Liver (tissue), 9 donors: ENCODE data around the gene PARL. TPM values are rescaled to one million over a fixed set of nuclear protein-coding genes. Genes with fewer than 3 reads are reported as not detected.

ENCODE experiments used
- DNase-seq: peaks from one replicate; pipeline ENCODE4 v3.0.0-alpha.2; 2017; ENCODE audit warnings: low spot score
- H3K27ac ChIP-seq, 2 donors: one replicate each; pipeline ENCODE4 v1.7.0; 2013; ENCODE audit warnings: inconsistent platforms in 2 of 2, low read length in 2 of 2, control low read depth in 1 of 2, low read depth in 1 of 2, mild to moderate bottlenecking in 1 of 2
- H3K27me3 ChIP-seq, 4 donors: one replicate each; pipeline versions ENCODE4 v1.6.1 to v1.7.0; 2013; ENCODE audit warnings: low read length in 3 of 4, inconsistent platforms in 1 of 4, mild to moderate bottlenecking in 1 of 4, moderate library complexity in 1 of 4; ENCODE audit not compliant: control insufficient read depth in 4 of 4, insufficient read depth in 4 of 4
- H3K36me3 ChIP-seq, 4 donors: one replicate each; pipeline versions ENCODE4 v1.6.1 to v1.7.0; 2013; ENCODE audit warnings: low read length in 3 of 4, mild to moderate bottlenecking in 3 of 4, low read depth in 1 of 4, moderate library complexity in 1 of 4; ENCODE audit not compliant: control insufficient read depth in 4 of 4, insufficient read depth in 3 of 4
- H3K4me1 ChIP-seq, 4 donors: one replicate each; pipeline versions ENCODE4 v1.6.1 to v1.7.0; 2013; ENCODE audit warnings: low read length in 3 of 4, mild to moderate bottlenecking in 3 of 4, moderate library complexity in 1 of 4; ENCODE audit not compliant: control insufficient read depth in 4 of 4, insufficient read depth in 4 of 4
- H3K4me3 ChIP-seq, 3 donors: one replicate each; pipeline versions ENCODE4 v1.6.1 to v1.7.0; 2013; ENCODE audit warnings: low read length in 3 of 3, control low read depth in 1 of 3, low read depth in 1 of 3, mild to moderate bottlenecking in 1 of 3
- H3K9ac ChIP-seq, 2 donors: one replicate each; pipeline ENCODE4 v1.7.0; 2013; ENCODE audit warnings: low read length in 2 of 2, mild to moderate bottlenecking in 2 of 2, moderate library complexity in 2 of 2, control low read depth in 1 of 2, low read depth in 1 of 2
- H3K9me3 ChIP-seq, 4 donors: one replicate each; pipeline versions ENCODE4 v1.6.1 to v1.7.0; 2013; ENCODE audit warnings: low read length in 3 of 4; ENCODE audit not compliant: control insufficient read depth in 4 of 4
- EGR1 ChIP-seq, 2 donors: IDR thresholded peaks; 2 replicates each; pipeline ENCODE4 v1.6.1; 2016 to 2018; ENCODE audit warnings: antibody characterized with exemption in 2 of 2, low read depth in 2 of 2
- FOXA1 ChIP-seq: IDR thresholded peaks from 2 replicates; pipeline ENCODE4 v1.6.1; 2016; ENCODE audit warnings: antibody characterized with exemption
- FOXA2 ChIP-seq: IDR thresholded peaks from 2 replicates; pipeline ENCODE4 v1.6.1; 2016; ENCODE audit warnings: antibody characterized with exemption
- GABPA ChIP-seq, 2 donors: IDR thresholded peaks in 1 of 2; conservative IDR thresholded peaks in 1 of 2; 2 replicates each; pipeline ENCODE4 v1.6.1; 2016; ENCODE audit warnings: antibody characterized with exemption in 2 of 2, mild to moderate bottlenecking in 1 of 2, moderate library complexity in 1 of 2
- HNF4A ChIP-seq, 2 donors: conservative IDR thresholded peaks; 2 replicates each; pipeline ENCODE4 v1.6.1; 2016; ENCODE audit warnings: antibody characterized with exemption in 2 of 2, mild to moderate bottlenecking in 2 of 2
- HNF4G ChIP-seq: IDR thresholded peaks from 2 replicates; pipeline ENCODE4 v1.6.1; 2016; ENCODE audit warnings: antibody characterized with exemption
- JUND ChIP-seq, 2 donors: IDR thresholded peaks; 2 replicates each; pipeline ENCODE4 v1.6.1; 2016; ENCODE audit warnings: antibody characterized with exemption in 2 of 2
- NR2F2 ChIP-seq: IDR thresholded peaks from 2 replicates; pipeline ENCODE4 v1.6.1; 2016; ENCODE audit warnings: antibody characterized with exemption
- RAD21 ChIP-seq, 2 donors: IDR thresholded peaks; 2 replicates each; pipeline ENCODE4 v1.6.1; 2016; ENCODE audit warnings: antibody characterized with exemption in 2 of 2, mild to moderate bottlenecking in 2 of 2
- RXRA ChIP-seq, 2 donors: IDR thresholded peaks; 2 replicates each; pipeline ENCODE4 v1.6.1; 2017 to 2018; ENCODE audit warnings: antibody characterized with exemption in 2 of 2, mild to moderate bottlenecking in 1 of 2
- SP1 ChIP-seq: IDR thresholded peaks from 2 replicates; pipeline ENCODE4 v1.6.1; 2018; ENCODE audit warnings: antibody characterized with exemption, mild to moderate bottlenecking
- TAF1 ChIP-seq: conservative IDR thresholded peaks from 2 replicates; pipeline ENCODE4 v1.6.1; 2016; ENCODE audit warnings: antibody characterized with exemption, mild to moderate bottlenecking
- YY1 ChIP-seq: IDR thresholded peaks from 2 replicates; pipeline ENCODE4 v1.6.1; 2016; ENCODE audit warnings: antibody characterized with exemption, mild to moderate bottlenecking
- whole genome bisulfite sequencing: extraction: QIAGEN DNeasy Blood & Tissue Kit; methylation state at CpG from one replicate; pipeline ENCODE4 v1.1.7; 2013; 5-methylcytosine and 5-hydroxymethylcytosine counted together
- polyA plus RNA-seq, 2 donors: library from polyadenylated mRNA; stranded (reverse) in 1 of 2; unstranded in 1 of 2; fragments of 200-250 nt in 1 of 2; fragments of >200 nt in 1 of 2; fragmentation: Nextera tagmentation in 1 of 2; extraction: Ambion mirVana in 1 of 2; gene quantifications; one replicate each; pipeline versions ENCODE4 v1.2.1 to v1.2.3, GENCODE V29; 2013 to 2015
- total RNA-seq, 2 donors: library from RNA; depleted of rRNA; stranded (reverse); fragments of >200 nt; gene quantifications; one replicate each; pipeline ENCODE4 v1.2.3, GENCODE V29; 2014
- TF ChIP-seq, protein P1 (sequence below): fragments of 150-350 bp; IDR thresholded peaks from 2 replicates; pipeline ENCODE4 v1.5.1; 2017; ENCODE audit warnings: improper control_type of control experiment, low read depth, low read length; ENCODE audit not compliant: missing input control
- TF ChIP-seq, protein P2 (sequence below): IDR thresholded peaks from 2 replicates; pipeline ENCODE4 v1.6.1; 2016; ENCODE audit warnings: antibody characterized with exemption
- TF ChIP-seq, protein P3 (sequence below): IDR thresholded peaks from 2 replicates; pipeline ENCODE4 v1.6.1; 2016; ENCODE audit warnings: antibody characterized with exemption, mild to moderate bottlenecking
- TF ChIP-seq, protein P4 (sequence below): IDR thresholded peaks from 2 replicates; pipeline ENCODE4 v1.6.1; 2016; ENCODE audit warnings: antibody characterized with exemption
- TF ChIP-seq, protein P5 (sequence below): IDR thresholded peaks from 2 replicates; pipeline ENCODE4 v1.6.1; 2016; ENCODE audit warnings: antibody characterized with exemption
- donor health status: healthy.
- donor health status: healthy.
- donor health status: healthy.
- donor health status: healthy.
- donor health status: healthy.

PARL gene
- total and polyA plus RNA-seq, 4 donors = 16.1 to 32.7 (median 22.1) TPM

DNA sequence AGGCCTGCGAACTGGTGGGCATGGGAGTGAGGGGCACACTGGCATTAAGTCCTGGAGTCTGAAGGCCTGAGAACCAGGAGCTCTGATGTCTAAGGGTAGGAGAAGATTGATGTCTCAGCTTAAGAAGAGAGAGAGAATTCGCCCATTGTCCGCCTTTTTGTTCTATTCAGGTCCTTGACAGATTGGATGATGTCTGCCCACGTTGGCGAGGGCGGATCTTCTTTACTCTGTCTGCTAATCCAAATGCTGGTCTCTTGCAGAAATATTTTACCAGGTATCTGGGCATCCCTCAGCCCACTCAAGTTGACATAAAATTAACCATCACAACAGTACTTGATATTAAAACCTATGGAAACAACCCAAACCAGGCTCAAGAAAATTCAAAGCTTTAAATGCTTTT, 103.4 kb downstream of the PARL start:
- Histone ChIP-seq H3K9me3 (no peaks in the 10 kb centered on the region), H3K4me1 (no peaks in the 10 kb centered on the region), H3K4me3 (no peak overlapping the region), H3K27ac (no peak overlapping the region), H3K36me3 (peaks cover 7 to 19% (median 8%) of the 10 kb centered on the region in 4 donors), H3K27me3 (no peaks in the 10 kb centered on the region), H3K9ac (no peak overlapping the region)
- TF ChIP-seq FOXA1 (no peak), HNF4A (conservative IDR thresholded peaks at IDR 0.05) (no peak), EGR1 (IDR thresholded peaks at IDR 0.05; ENCODE audit: low read depth in 2 of 2) (no peak), TAF1 (no peak), RXRA (IDR thresholded peaks at IDR 0.05) (no peak), JUND (IDR thresholded peaks at IDR 0.05) (no peak), NR2F2 (no peak), HNF4G (no peak), SP1 (no peak), FOXA2 (no peak), YY1 (no peak), GABPA (IDR thresholded peaks at IDR 0.05 in 1 of 2, conservative IDR thresholded peaks at IDR 0.05 in 1 of 2) (no peak), RAD21 (IDR thresholded peaks at IDR 0.05) (no peak)
- TF ChIP-seq, protein P1, sequence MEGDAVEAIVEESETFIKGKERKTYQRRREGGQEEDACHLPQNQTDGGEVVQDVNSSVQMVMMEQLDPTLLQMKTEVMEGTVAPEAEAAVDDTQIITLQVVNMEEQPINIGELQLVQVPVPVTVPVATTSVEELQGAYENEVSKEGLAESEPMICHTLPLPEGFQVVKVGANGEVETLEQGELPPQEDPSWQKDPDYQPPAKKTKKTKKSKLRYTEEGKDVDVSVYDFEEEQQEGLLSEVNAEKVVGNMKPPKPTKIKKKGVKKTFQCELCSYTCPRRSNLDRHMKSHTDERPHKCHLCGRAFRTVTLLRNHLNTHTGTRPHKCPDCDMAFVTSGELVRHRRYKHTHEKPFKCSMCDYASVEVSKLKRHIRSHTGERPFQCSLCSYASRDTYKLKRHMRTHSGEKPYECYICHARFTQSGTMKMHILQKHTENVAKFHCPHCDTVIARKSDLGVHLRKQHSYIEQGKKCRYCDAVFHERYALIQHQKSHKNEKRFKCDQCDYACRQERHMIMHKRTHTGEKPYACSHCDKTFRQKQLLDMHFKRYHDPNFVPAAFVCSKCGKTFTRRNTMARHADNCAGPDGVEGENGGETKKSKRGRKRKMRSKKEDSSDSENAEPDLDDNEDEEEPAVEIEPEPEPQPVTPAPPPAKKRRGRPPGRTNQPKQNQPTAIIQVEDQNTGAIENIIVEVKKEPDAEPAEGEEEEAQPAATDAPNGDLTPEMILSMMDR = no peak
- TF ChIP-seq, protein P2, sequence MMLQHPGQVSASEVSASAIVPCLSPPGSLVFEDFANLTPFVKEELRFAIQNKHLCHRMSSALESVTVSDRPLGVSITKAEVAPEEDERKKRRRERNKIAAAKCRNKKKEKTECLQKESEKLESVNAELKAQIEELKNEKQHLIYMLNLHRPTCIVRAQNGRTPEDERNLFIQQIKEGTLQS = no peak
- TF ChIP-seq, protein P3, sequence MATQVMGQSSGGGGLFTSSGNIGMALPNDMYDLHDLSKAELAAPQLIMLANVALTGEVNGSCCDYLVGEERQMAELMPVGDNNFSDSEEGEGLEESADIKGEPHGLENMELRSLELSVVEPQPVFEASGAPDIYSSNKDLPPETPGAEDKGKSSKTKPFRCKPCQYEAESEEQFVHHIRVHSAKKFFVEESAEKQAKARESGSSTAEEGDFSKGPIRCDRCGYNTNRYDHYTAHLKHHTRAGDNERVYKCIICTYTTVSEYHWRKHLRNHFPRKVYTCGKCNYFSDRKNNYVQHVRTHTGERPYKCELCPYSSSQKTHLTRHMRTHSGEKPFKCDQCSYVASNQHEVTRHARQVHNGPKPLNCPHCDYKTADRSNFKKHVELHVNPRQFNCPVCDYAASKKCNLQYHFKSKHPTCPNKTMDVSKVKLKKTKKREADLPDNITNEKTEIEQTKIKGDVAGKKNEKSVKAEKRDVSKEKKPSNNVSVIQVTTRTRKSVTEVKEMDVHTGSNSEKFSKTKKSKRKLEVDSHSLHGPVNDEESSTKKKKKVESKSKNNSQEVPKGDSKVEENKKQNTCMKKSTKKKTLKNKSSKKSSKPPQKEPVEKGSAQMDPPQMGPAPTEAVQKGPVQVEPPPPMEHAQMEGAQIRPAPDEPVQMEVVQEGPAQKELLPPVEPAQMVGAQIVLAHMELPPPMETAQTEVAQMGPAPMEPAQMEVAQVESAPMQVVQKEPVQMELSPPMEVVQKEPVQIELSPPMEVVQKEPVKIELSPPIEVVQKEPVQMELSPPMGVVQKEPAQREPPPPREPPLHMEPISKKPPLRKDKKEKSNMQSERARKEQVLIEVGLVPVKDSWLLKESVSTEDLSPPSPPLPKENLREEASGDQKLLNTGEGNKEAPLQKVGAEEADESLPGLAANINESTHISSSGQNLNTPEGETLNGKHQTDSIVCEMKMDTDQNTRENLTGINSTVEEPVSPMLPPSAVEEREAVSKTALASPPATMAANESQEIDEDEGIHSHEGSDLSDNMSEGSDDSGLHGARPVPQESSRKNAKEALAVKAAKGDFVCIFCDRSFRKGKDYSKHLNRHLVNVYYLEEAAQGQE = no peak
- TF ChIP-seq, protein P4, sequence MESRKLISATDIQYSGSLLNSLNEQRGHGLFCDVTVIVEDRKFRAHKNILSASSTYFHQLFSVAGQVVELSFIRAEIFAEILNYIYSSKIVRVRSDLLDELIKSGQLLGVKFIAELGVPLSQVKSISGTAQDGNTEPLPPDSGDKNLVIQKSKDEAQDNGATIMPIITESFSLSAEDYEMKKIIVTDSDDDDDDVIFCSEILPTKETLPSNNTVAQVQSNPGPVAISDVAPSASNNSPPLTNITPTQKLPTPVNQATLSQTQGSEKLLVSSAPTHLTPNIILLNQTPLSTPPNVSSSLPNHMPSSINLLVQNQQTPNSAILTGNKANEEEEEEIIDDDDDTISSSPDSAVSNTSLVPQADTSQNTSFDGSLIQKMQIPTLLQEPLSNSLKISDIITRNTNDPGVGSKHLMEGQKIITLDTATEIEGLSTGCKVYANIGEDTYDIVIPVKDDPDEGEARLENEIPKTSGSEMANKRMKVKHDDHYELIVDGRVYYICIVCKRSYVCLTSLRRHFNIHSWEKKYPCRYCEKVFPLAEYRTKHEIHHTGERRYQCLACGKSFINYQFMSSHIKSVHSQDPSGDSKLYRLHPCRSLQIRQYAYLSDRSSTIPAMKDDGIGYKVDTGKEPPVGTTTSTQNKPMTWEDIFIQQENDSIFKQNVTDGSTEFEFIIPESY = no peak
- TF ChIP-seq, protein P5, sequence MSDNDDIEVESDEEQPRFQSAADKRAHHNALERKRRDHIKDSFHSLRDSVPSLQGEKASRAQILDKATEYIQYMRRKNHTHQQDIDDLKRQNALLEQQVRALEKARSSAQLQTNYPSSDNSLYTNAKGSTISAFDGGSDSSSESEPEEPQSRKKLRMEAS = no peak
- 97% methylated on average over 6 of the region's 6 CpGs for WGBS
- DNase-seq = no peak
